IPS-18a (cell line): ENCODE results near the gene MRPS35.

ENCODE experiments used
- H3K27ac ChIP-seq: one replicate; pipeline ENCODE4 v1.5.1; 2013; ENCODE audit warnings: low read length
- H3K27me3 ChIP-seq: one replicate; pipeline ENCODE4 v1.6.1; 2013; ENCODE audit warnings: mild to moderate bottlenecking, low read length; ENCODE audit not compliant: control insufficient read depth, insufficient read depth
- H3K36me3 ChIP-seq: one replicate; pipeline ENCODE4 v1.6.1; 2013; ENCODE audit warnings: low read depth, low read length; ENCODE audit not compliant: control insufficient read depth
- H3K4me1 ChIP-seq: one replicate; pipeline ENCODE4 v1.6.1; 2013; ENCODE audit warnings: low read depth, low read length; ENCODE audit not compliant: control insufficient read depth
- H3K4me3 ChIP-seq: one replicate; pipeline ENCODE4 v1.5.1; 2013; ENCODE audit warnings: low read length
- H3K9ac ChIP-seq: one replicate; pipeline ENCODE4 v1.6.1; 2013; ENCODE audit warnings: mild to moderate bottlenecking, low read length, moderate library complexity
- H3K9me3 ChIP-seq: one replicate; pipeline ENCODE4 v1.6.1; 2013; ENCODE audit warnings: low read depth, low read length; ENCODE audit not compliant: control insufficient read depth

MRPS35 gene

GRCh38 chr12:27710592-27711316 is at the start of gene MRPS35:
Gene MRPS35 (plus strand): TSS chr12:27710832. CDS start chr12:27710844, 12 bp downstream.
- H3K27me3 ChIP-seq, result no peaks in the 10 kb centered on the region
- H3K4me3 ChIP-seq, result peak within 1 kb of the TSS; percentile 91
- peaks cover 3% of the 10 kb centered on the region for H3K36me3 ChIP-seq
- no peaks in the 10 kb centered on the region for H3K4me1 ChIP-seq
- H3K27ac ChIP-seq, result peak within 1 kb of the TSS; percentile 38
- no peaks in the 10 kb centered on the region for H3K9me3 ChIP-seq
- peak within 1 kb of the TSS; percentile 75 for H3K9ac ChIP-seq

DNA sequence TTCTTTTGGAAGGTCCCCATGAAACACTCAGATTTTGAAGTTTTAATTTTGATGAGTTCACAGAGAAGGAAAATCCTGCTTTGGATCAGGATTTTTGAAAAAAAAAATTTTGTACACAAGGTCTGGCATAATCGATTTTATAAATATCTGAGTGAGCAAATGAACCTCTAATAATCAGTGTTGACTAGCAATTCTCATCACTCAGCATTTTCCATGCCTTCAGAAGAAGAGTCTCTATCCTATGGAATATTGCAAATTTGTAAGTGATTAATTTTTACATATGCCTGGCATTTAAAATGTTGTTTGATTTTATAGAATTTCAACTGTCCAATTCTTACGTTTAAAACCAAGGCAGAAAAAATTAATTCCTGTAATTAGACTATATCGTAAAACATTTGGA is 44.9 kb upstream of the MRPS35 start:
- H3K27me3 ChIP-seq, result no peaks in the 10 kb centered on the region
- H3K27ac ChIP-seq, result no peak overlapping the region
- peaks cover 4% of the 10 kb centered on the region for H3K36me3 ChIP-seq
- no peaks in the 10 kb centered on the region for H3K4me1 ChIP-seq
- H3K4me3 ChIP-seq, result no peak overlapping the region
- no peaks in the 10 kb centered on the region for H3K9me3 ChIP-seq
- no peak overlapping the region for H3K9ac ChIP-seq

GRCh38 chr12:27666510-27666909 is 44.1 kb upstream of the MRPS35 start:
- no peaks in the 10 kb centered on the region for H3K36me3 ChIP-seq
- H3K4me3 ChIP-seq, result no peak overlapping the region
- H3K27me3 ChIP-seq, result no peaks in the 10 kb centered on the region
- no peak overlapping the region for H3K27ac ChIP-seq
- no peaks in the 10 kb centered on the region for H3K4me1 ChIP-seq
- H3K9me3 ChIP-seq, result no peaks in the 10 kb centered on the region
- H3K9ac ChIP-seq, result no peak overlapping the region

- no peaks in the 10 kb centered on the region for H3K4me1 ChIP-seq
- H3K27me3 ChIP-seq, result no peaks in the 10 kb centered on the region
- H3K27ac ChIP-seq, result no peak overlapping the region
- H3K9ac ChIP-seq, result no peak overlapping the region
- no peaks in the 10 kb centered on the region for H3K9me3 ChIP-seq
- H3K36me3 ChIP-seq, result no peaks in the 10 kb centered on the region
- H3K4me3 ChIP-seq, result no peak overlapping the region
These were observed 43.1 kb upstream of the MRPS35 start for GRCh38 chr12:27667540-27667939.

DNA sequence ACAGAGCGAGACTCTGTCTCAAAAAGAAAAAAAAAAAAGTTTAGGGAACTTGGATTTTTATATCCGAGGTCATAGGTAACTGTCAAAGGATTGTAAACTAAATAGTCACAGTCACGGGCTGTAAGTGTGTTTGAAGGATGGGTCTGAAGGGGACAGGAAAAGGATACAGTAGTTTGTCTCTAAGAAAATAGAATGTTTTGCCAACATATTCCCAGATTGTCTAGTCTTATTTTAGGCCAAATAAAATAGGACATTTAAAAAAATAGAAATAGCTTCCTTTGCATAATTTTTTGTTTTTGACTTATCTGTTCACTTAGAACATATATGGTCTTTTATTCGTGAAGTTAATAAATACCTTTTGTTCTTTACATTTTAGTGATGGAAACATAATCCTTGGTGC is 38.6 kb upstream of the MRPS35 start:
- Histone ChIP-seq H3K4me1 (no peaks in the 10 kb centered on the region), H3K36me3 (peaks cover 6% of the 10 kb centered on the region), H3K4me3 (no peak overlapping the region), H3K9me3 (no peaks in the 10 kb centered on the region), H3K27me3 (no peaks in the 10 kb centered on the region), H3K9ac (no peak overlapping the region), H3K27ac (no peak overlapping the region)

GRCh38 chr12:27672643-27673042 is 38.0 kb upstream of the MRPS35 start:
- Histone ChIP-seq H3K36me3 (peaks cover 9% of the 10 kb centered on the region), H3K9ac (no peak overlapping the region), H3K9me3 (no peaks in the 10 kb centered on the region), H3K4me1 (no peaks in the 10 kb centered on the region), H3K4me3 (no peak overlapping the region), H3K27ac (no peak overlapping the region), H3K27me3 (no peaks in the 10 kb centered on the region)

GRCh38 chr12:27673101-27673718 is 37.4 kb upstream of the MRPS35 start:
- Histone ChIP-seq H3K4me1 (no peaks in the 10 kb centered on the region), H3K27me3 (no peaks in the 10 kb centered on the region), H3K9ac (no peak overlapping the region), H3K27ac (no peak overlapping the region), H3K9me3 (no peaks in the 10 kb centered on the region), H3K4me3 (no peak overlapping the region), H3K36me3 (peaks cover 9% of the 10 kb centered on the region)

- peaks cover 9% of the 10 kb centered on the region for H3K36me3 ChIP-seq
- H3K9me3 ChIP-seq, result no peaks in the 10 kb centered on the region
- H3K27ac ChIP-seq, result no peak overlapping the region
- H3K4me3 ChIP-seq, result no peak overlapping the region
- no peak overlapping the region for H3K9ac ChIP-seq
- no peaks in the 10 kb centered on the region for H3K4me1 ChIP-seq
- H3K27me3 ChIP-seq, result no peaks in the 10 kb centered on the region
These were observed 35.6 kb upstream of the MRPS35 start for GRCh38 chr12:27674989-27675388.

GRCh38 chr12:27680619-27681018 is 30.0 kb upstream of the MRPS35 start:
- no peaks in the 10 kb centered on the region for H3K27me3 ChIP-seq
- no peak overlapping the region for H3K27ac ChIP-seq
- no peak overlapping the region for H3K9ac ChIP-seq
- peaks cover 9% of the 10 kb centered on the region for H3K36me3 ChIP-seq
- H3K4me1 ChIP-seq, result no peaks in the 10 kb centered on the region
- H3K9me3 ChIP-seq, result no peaks in the 10 kb centered on the region
- H3K4me3 ChIP-seq, result no peak overlapping the region

- H3K9me3 ChIP-seq, result no peaks in the 10 kb centered on the region
- H3K4me1 ChIP-seq, result no peaks in the 10 kb centered on the region
- no peak overlapping the region for H3K27ac ChIP-seq
- no peaks in the 10 kb centered on the region for H3K36me3 ChIP-seq
- no peak overlapping the region for H3K4me3 ChIP-seq
- no peaks in the 10 kb centered on the region for H3K27me3 ChIP-seq
- H3K9ac ChIP-seq, result no peak overlapping the region
These were observed 28.1 kb upstream of the MRPS35 start for GRCh38 chr12:27682534-27682933.

- Histone ChIP-seq H3K4me3 (no peak overlapping the region), H3K36me3 (peaks cover 6% of the 10 kb centered on the region), H3K27ac (no peak overlapping the region), H3K9me3 (no peaks in the 10 kb centered on the region), H3K9ac (no peak overlapping the region), H3K27me3 (no peaks in the 10 kb centered on the region), H3K4me1 (no peaks in the 10 kb centered on the region)
These were observed 25.4 kb upstream of the MRPS35 start for GRCh38 chr12:27685274-27685673.

DNA sequence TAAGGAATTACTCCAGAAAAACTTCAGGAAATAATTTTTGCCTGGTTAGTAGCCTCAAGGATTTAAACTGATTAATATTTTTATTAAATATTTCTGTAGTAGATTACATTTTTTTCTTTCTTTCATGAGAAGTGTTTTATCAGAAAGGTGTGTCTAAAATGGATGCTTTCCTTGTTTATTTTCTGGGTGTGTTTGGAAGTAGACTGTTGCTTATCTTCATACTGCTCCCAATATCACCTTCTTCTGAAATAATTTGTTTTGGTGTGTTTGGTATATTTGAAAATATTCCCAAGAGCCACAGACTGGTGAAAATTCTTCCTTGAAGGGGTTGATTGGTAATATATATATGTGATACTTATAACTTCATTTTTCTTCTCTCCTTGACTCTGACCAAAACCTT is 24.5 kb upstream of the MRPS35 start:
- H3K4me3 ChIP-seq, result no peak overlapping the region
- no peak overlapping the region for H3K9ac ChIP-seq
- H3K9me3 ChIP-seq, result no peaks in the 10 kb centered on the region
- no peaks in the 10 kb centered on the region for H3K27me3 ChIP-seq
- H3K4me1 ChIP-seq, result no peaks in the 10 kb centered on the region
- peaks cover 6% of the 10 kb centered on the region for H3K36me3 ChIP-seq
- no peak overlapping the region for H3K27ac ChIP-seq
